A549 (cell line): Measurements from ENCODE around the gene FAM89B. TPM values are rescaled to one million over a fixed set of nuclear protein-coding genes. Genes with fewer than 3 reads are reported as not detected.

ENCODE experiments used
- ATAC-seq, 2 experiments: fragments of 200-7000 bp in 1 of 2; fragments of >200 bp in 1 of 2; cut with Nextera tagmentation in 1 of 2; cut with Tn5 transposase in 1 of 2; 3 replicates each; pipeline versions ENCODE4 v1.8.0 to v1.9.1; 2018 to 2020; ENCODE audit warnings: mild to moderate bottlenecking in 1 of 2, moderate library complexity in 1 of 2
- CTCF ChIA-PET: fragments of 300-600 bp; sonication (Branson Sonifier 250); formaldehyde crosslinking; extraction: SDS; loops from one replicate; lab custom pipeline; 2021; ENCODE audit warnings: antibody characterized with exemption, inconsistent platforms; lab: Yijun Ruan, JAX
- POLR2A ChIA-PET: fragments of 350-600 bp; formaldehyde crosslinking; extraction: SDS; loops from one replicate; lab custom pipeline; 2021; ENCODE audit warnings: antibody characterized with exemption, inconsistent platforms; lab: Yijun Ruan, JAX
- DNase-seq, 2 experiments: peaks; one replicate each; pipeline versions ENCODE4 v3.0.0 to v3.0.0-alpha.2; 2011 to 2016; ENCODE audit warnings: low read depth in 1 of 2, low spot score in 1 of 2
- FAIRE-seq: peaks from 2 replicates; lab custom pipeline; 2011; peaks lifted over from hg19 to GRCh38; lab: Jason Lieb, UNC
- H3K27ac ChIP-seq, 2 experiments: fragments of >200 bp; sonication (Bioruptor Twin); formaldehyde crosslinking; 3 replicates each; pipeline ENCODE4 v1.5.1; 2016 to 2017
- H3K4me1 ChIP-seq: fragments of >200 bp; sonication (Bioruptor Twin); formaldehyde crosslinking; 3 replicates; pipeline ENCODE4 v1.6.1; 2016
- H3K4me2 ChIP-seq: fragments of >200 bp; sonication (Bioruptor Twin); formaldehyde crosslinking; 3 replicates; pipeline ENCODE4 v1.6.1; 2016
- H3K4me3 ChIP-seq: fragments of >200 bp; sonication (Bioruptor Twin); formaldehyde crosslinking; 3 replicates; pipeline ENCODE4 v1.5.1; 2016
- H3K9me3 ChIP-seq: fragments of >200 bp; sonication (Bioruptor Twin); formaldehyde crosslinking; 3 replicates; pipeline ENCODE4 v1.6.1; 2016
- BHLHE40 ChIP-seq: IDR thresholded peaks from 2 replicates; pipeline ENCODE4 v1.6.1; 2012; ENCODE audit warnings: low read depth, low read length, inconsistent platforms
- CBX8 ChIP-seq: fragments of 200-600 bp; sonication (generic); IDR thresholded peaks from 2 replicates; pipeline ENCODE4 v1.6.1; 2016
- CEBPB ChIP-seq, 2 experiments: fragments of >200 bp in 1 of 2; sonication (Bioruptor Twin) in 1 of 2; formaldehyde crosslinking in 1 of 2; IDR thresholded peaks; 2 replicates each; pipeline ENCODE4 v1.6.1; 2012 to 2016
- FOSL2 ChIP-seq, 2 experiments: fragments of 450-650 bp in 1 of 2; fragments of >200 bp in 1 of 2; sonication (Bioruptor Twin) in 1 of 2; formaldehyde crosslinking; IDR thresholded peaks; 2 replicates each; pipeline versions ENCODE4 v1.5.0 to v1.6.1; 2016 to 2020; ENCODE audit warnings: mild to moderate bottlenecking in 1 of 2, moderate library complexity in 1 of 2
- FOXS1 ChIP-seq: fragments of 250-450 bp; sonication (Bioruptor Pico); IDR thresholded peaks from 2 replicates; pipeline ENCODE4 v1.5.0; 2020; ENCODE audit warnings: mild to moderate bottlenecking, moderate library complexity
- GATA3 ChIP-seq: IDR thresholded peaks from 2 replicates; pipeline ENCODE4 v1.6.1; 2012; ENCODE audit warnings: borderline replicate concordance
- HOXA7 ChIP-seq: fragments of 250-450 bp; sonication (Bioruptor Pico); IDR thresholded peaks from 2 replicates; pipeline ENCODE4 v1.5.0; 2020; ENCODE audit warnings: mild to moderate bottlenecking, moderate library complexity
- HOXB5 ChIP-seq: fragments of 250-450 bp; sonication (Bioruptor Pico); IDR thresholded peaks from 2 replicates; pipeline ENCODE4 v1.5.0; 2020; ENCODE audit warnings: mild to moderate bottlenecking, moderate library complexity
- JUN ChIP-seq, 2 experiments: fragments of >200 bp; sonication (Bioruptor Twin); formaldehyde crosslinking; IDR thresholded peaks; 2 replicates in 1 of 2; 3 replicates in 1 of 2; pipeline ENCODE4 v1.6.1; 2016 to 2017
- JUNB ChIP-seq: fragments of >200 bp; sonication (Bioruptor Twin); formaldehyde crosslinking; IDR thresholded peaks from 2 replicates; pipeline ENCODE4 v1.6.1; 2016
- MAX ChIP-seq: IDR thresholded peaks from 2 replicates; pipeline ENCODE4 v1.6.1; 2012
- MAZ ChIP-seq: fragments of 150-350 bp; IDR thresholded peaks from 2 replicates; pipeline ENCODE4 v1.6.1; 2014; ENCODE audit warnings: antibody characterized with exemption, low read depth, low read length, borderline replicate concordance
- NR3C1 ChIP-seq: fragments of >200 bp; sonication (Bioruptor Twin); formaldehyde crosslinking; IDR thresholded peaks from 3 replicates; pipeline ENCODE4 v1.6.1; 2017
- POLR2AphosphoS2 ChIP-seq: conservative IDR thresholded peaks from 2 replicates; pipeline ENCODE4 v1.6.1; 2012; ENCODE audit warnings: low read length, improper control_type of control experiment, inconsistent platforms
- RARB ChIP-seq: fragments of 250-450 bp; sonication (Bioruptor Pico); IDR thresholded peaks from 2 replicates; pipeline ENCODE4 v1.8.0; 2021; ENCODE audit warnings: mild to moderate bottlenecking, moderate library complexity
- REST ChIP-seq: fragments of 200-600 bp; sonication (generic); IDR thresholded peaks from 2 replicates; pipeline ENCODE4 v1.6.1; 2016; ENCODE audit warnings: antibody characterized with exemption, mild to moderate bottlenecking, moderate library complexity
- SREBF2 ChIP-seq: fragments of 450-650 bp; IDR thresholded peaks from 2 replicates; pipeline ENCODE4 v1.6.1; 2014; ENCODE audit warnings: mild to moderate bottlenecking, moderate library complexity
- ZFP36 ChIP-seq: fragments of 450-650 bp; IDR thresholded peaks from 2 replicates; pipeline ENCODE4 v1.6.1; 2014; ENCODE audit warnings: borderline replicate concordance; ENCODE audit not compliant: partially characterized antibody
- ZSCAN20 ChIP-seq: fragments of 250-450 bp; sonication (Bioruptor Pico); IDR thresholded peaks from 2 replicates; pipeline ENCODE4 v1.8.0; 2022; ENCODE audit warnings: mild to moderate bottlenecking, moderate library complexity
- WGBS: methylation state at CpG from one replicate; pipeline ENCODE4 v1.1.6; 2017; ENCODE audit errors: missing lambda C conversion rate; 5-methylcytosine and 5-hydroxymethylcytosine counted together
- polyA plus RNA-seq, 4 experiments: library from polyadenylated mRNA; depleted of rRNA in 3 of 4; stranded (reverse); fragments of >200 nt; fragmentation: RNase III in 1 of 4; extraction: RNeasy Plus Mini Kit Qiagen cat#74134 plus additional on column Dnase treatment in 1 of 4; gene quantifications; 2 replicates in 3 of 4; 3 replicates in 1 of 4; pipeline ENCODE4 v1.2.3, GENCODE V29; 2011 to 2017

FAM89B gene
- polyA plus RNA-seq, 2 of the 4 experiments (the other 2 are of a cell fraction), result 13.5 to 23.9 TPM

- H3K27ac ChIP-seq, result peak overlapping the region in 1 of 2 experiments; percentile 98; a peak in 1 of 6 replicates
- TF ChIP-seq ZFP36 (no peak), RARB (CRISPR knock-in tag) (no peak), GATA3 (no peak), SREBF2 (no peak), CEBPB (IDR thresholded peaks at IDR 0.05) (no peak), NR3C1 (no peak), JUN (IDR thresholded peaks at IDR 0.05) (no peak), HOXB5 (CRISPR knock-in tag) (no peak), FOXS1 (CRISPR knock-in tag) (no peak), MAX (no peak), BHLHE40 (no peak)
- ChIA-PET CTCF (interaction anchor here (0.6 to 1.7 kb wide), 8 partner anchors 9 to 695 kb away, joined by 3 to 17 read pairs (median 4); no protein-coding TSS in a partner anchor), POLR2A (no interaction called here)
- peak overlapping the region; percentile 87; the same call in 2 of the 3 replicates for H3K4me3 ChIP-seq
- H3K9me3 ChIP-seq, result no peaks in the 10 kb centered on the region
- H3K4me2 ChIP-seq, result peak overlapping the region; percentile 98
- H3K4me1 ChIP-seq, result peaks cover 21% of the 10 kb centered on the region
- DNase-seq (no peak), ATAC-seq (no peak), FAIRE-seq (no peak)
- WGBS, result 89% methylated on average over 17 of the region's 17 CpGs
Observed at GRCh38 chr11:65617136-65617850, 45.0 kb downstream of the FAM89B start.

- ChIA-PET CTCF (interaction anchor here (0.6 to 1.7 kb wide), 7 partner anchors 8 to 696 kb away, joined by 3 to 17 read pairs (median 3); no protein-coding TSS in a partner anchor), POLR2A (no interaction called here)
- no peak for DNase-seq
- WGBS, result 93% methylated on average over 18 of the region's 33 CpGs
- Histone ChIP-seq H3K4me1 (peaks cover 12% of the 10 kb centered on the region; the same call in 2 of the 3 replicates), H3K4me3 (no peak overlapping the region), H3K27ac (no peak overlapping the region), H3K9me3 (no peaks in the 10 kb centered on the region), H3K4me2 (no peak overlapping the region)
- ATAC-seq, result no peak
- FAIRE-seq, result no peak
- TF ChIP-seq POLR2AphosphoS2, result no peak
- TF ChIP-seq CBX8, result no peak
- no peak for TF ChIP-seq HOXA7
- no peak for TF ChIP-seq SREBF2
Observed at GRCh38 chr11:65617990-65618751, 45.8 kb downstream of the FAM89B start.

GRCh38 chr11:65618763-65619162, 46.4 kb downstream of the FAM89B start:
- Histone ChIP-seq H3K27ac (no peak overlapping the region), H3K4me2 (no peak overlapping the region), H3K9me3 (no peaks in the 10 kb centered on the region), H3K4me1 (peaks cover 10% of the 10 kb centered on the region; the same call in 1 of the 3 replicates), H3K4me3 (no peak overlapping the region)
- 93% methylated on average over 3 of the region's 14 CpGs for WGBS
- FAIRE-seq (no peak), ATAC-seq (no peak), DNase-seq (no peak)
- CTCF ChIA-PET, result interaction anchor here (0.9 to 1.2 kb wide), 2 partner anchors 18 to 270 kb away, joined by 3 read pairs; no protein-coding TSS in a partner anchor
- no peak for TF ChIP-seq CEBPB (IDR thresholded peaks at IDR 0.05)
- TF ChIP-seq MAX, result no peak
- no peak for TF ChIP-seq GATA3
- no peak for TF ChIP-seq ZSCAN20 (CRISPR knock-in tag)
- TF ChIP-seq MAZ, result no peak
- TF ChIP-seq REST, result no peak
- no peak for TF ChIP-seq FOSL2 (IDR thresholded peaks at IDR 0.05)
- TF ChIP-seq FOSL2 (CRISPR knock-in tag; IDR thresholded peaks at IDR 0.05), result no peak
- no peak for TF ChIP-seq JUNB
- POLR2A ChIA-PET, result no interaction called here
